ENCODE measurements around the gene GPR89A.

The GPR89A gene

DNA sequence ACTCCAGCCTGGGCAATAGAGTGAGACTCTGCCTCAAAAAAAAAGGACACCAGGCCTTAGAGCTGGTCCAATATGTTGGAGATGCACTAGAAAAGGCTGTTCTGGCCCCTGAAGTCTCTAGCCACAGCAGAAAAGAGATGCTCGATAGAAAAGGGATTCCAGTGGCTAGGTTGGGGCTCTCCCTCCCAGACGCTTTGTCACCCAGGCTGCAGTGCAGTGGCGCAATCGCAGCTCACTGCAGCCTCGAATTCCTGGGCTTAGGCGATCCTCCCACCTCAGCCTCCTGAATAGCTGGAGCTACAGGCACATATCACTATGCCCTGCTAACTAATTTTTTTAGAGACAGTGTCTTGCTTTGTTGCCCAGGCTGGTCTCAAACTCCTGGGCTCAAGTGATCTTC lies 81.1 kb downstream of the GPR89A start:
- H3K4me1 ChIP-seq (ENCODE audit: insufficient read depth, low read length) = peaks cover 6% of the 10 kb centered on the region
- no peak overlapping the region for H3K9ac ChIP-seq (ENCODE audit: low read length)
- H3K4me3 ChIP-seq (ENCODE audit: low read depth in 1 of 2, low read length in 2 of 2) = no peak overlapping the region
- no peaks in the 10 kb centered on the region for H3K36me3 ChIP-seq (ENCODE audit: insufficient read depth, low read length)
- no peak overlapping the region for H3K27ac ChIP-seq (ENCODE audit: low read depth, low read length)
- no peaks in the 10 kb centered on the region for H3K27me3 ChIP-seq (ENCODE audit: control insufficient read depth in 1 of 2, insufficient read depth in 2 of 2, low read length in 2 of 2)
- no peaks in the 10 kb centered on the region for H3K9me3 ChIP-seq (ENCODE audit: low read length)

DNA sequence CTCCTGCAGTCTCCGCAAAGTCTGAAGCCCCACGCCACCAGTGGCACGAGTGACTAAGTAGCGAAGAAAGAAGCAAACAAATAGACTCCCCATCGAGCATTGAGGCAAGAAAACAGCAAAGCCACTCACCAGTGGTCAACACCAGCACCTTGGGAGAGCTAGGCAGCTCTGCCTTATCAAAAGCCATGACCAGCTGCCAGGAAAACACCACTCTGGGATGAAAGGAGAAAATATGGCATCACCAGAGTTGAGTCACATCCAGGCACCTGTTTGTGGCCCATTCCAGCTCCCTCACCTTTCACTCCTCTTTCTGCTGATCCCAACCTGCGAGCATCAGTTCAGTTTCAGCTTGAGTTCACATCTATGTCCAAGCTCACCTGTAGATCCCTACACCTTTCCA lies 82.1 kb downstream of the GPR89A start:
- H3K36me3 ChIP-seq (ENCODE audit: insufficient read depth, low read length) = no peaks in the 10 kb centered on the region
- no peaks in the 10 kb centered on the region for H3K9me3 ChIP-seq (ENCODE audit: low read length)
- peaks cover 6% of the 10 kb centered on the region for H3K4me1 ChIP-seq (ENCODE audit: insufficient read depth, low read length)
- no peak overlapping the region for H3K9ac ChIP-seq (ENCODE audit: low read length)
- no peak overlapping the region for H3K27ac ChIP-seq (ENCODE audit: low read depth, low read length)
- no peaks in the 10 kb centered on the region for H3K27me3 ChIP-seq (ENCODE audit: control insufficient read depth in 1 of 2, insufficient read depth in 2 of 2, low read length in 2 of 2)
- H3K4me3 ChIP-seq (ENCODE audit: low read depth in 1 of 2, low read length in 2 of 2) = no peak overlapping the region

DNA sequence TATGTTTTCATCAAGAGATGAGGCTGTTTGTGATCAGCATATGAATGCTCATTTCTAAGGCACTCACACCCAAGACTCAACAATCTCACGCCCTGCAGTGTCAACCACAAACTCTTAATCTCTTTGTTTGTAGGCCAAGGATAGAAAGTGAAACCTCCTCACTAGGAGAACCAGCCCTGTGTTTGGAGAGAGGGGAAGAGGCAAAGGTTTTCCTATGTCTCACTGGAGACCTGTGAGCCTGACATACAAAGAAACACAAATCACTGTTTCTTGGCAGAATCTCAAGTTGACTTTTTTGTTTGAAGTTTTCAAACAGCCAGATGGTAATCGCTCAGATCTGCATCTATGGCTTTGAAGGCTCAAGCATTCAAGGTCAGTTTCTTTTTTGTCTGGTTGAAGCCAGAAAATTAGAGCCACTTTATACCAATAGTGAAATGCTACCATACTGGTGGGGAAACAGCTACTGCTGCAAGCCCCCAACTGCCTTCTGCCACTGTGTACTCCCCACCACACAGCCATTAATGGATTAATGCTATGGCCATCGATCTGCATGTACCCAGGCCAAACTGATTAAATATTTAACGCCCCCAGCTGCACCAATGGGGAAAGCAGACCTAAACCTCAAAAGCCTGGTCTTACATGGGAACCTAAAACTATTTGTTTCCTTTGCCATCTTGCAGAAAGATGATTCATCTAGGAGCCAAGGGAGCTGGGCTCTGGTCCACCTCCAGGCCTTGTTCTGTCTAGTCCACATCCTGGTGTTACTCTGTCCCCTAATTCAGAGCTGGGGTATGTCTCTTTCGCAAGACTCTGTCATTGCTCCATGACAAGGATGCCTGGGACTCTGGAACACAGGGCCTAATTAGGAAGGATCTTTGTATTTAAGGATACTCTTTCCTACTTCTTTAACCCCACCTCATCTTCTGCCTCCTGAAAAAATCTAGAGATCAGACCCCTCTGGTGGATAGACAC lies 83.1 kb downstream of the GPR89A start:
- Histone ChIP-seq H3K9ac (ENCODE audit: low read length) (no peak overlapping the region), H3K4me3 (ENCODE audit: low read depth in 1 of 2, low read length in 2 of 2) (no peak overlapping the region), H3K9me3 (ENCODE audit: low read length) (no peaks in the 10 kb centered on the region), H3K4me1 (ENCODE audit: insufficient read depth, low read length) (peaks cover 6% of the 10 kb centered on the region), H3K27ac (ENCODE audit: low read depth, low read length) (no peak overlapping the region), H3K36me3 (ENCODE audit: insufficient read depth, low read length) (no peaks in the 10 kb centered on the region), H3K27me3 (ENCODE audit: control insufficient read depth in 1 of 2, insufficient read depth in 2 of 2, low read length in 2 of 2) (no peaks in the 10 kb centered on the region)

DNA sequence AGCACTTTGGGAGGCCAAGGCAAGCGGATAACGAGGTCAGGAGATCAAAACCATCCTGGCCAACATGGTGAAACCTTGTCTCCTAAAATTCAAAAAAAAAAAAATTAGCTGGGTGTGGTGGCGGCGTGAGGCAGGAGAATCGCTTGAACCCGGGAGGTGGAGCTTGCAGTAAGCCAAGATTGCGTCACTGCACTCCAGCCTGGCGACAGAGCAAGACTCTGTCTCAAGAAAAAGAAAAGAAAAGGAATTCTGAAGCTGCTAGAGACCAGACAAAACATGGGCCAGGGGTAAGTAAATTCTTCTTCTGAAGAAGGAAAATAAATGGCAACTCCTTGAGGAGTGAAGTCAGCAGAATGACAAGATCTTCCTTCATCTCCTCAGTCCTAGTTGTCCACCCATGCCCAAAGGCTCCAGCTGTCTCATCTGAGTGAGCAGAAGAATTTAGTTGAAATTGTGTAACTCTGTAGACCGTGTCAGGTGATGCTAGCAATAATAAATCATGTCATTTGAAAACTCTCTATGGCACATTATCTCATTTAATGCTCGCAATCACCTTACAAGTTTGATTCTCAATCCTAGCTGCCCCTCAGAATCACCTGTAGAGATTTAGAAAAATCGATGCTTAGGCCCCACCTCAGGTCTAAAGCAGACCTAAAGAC lies 85.1 kb downstream of the GPR89A start:
- Histone ChIP-seq H3K9ac (ENCODE audit: low read length) (no peak overlapping the region), H3K27me3 (ENCODE audit: control insufficient read depth in 1 of 2, insufficient read depth in 2 of 2, low read length in 2 of 2) (no peaks in the 10 kb centered on the region), H3K36me3 (ENCODE audit: insufficient read depth, low read length) (no peaks in the 10 kb centered on the region), H3K4me1 (ENCODE audit: insufficient read depth, low read length) (peaks cover 6% of the 10 kb centered on the region), H3K4me3 (ENCODE audit: low read depth in 1 of 2, low read length in 2 of 2) (no peak overlapping the region), H3K27ac (ENCODE audit: low read depth, low read length) (no peak overlapping the region), H3K9me3 (ENCODE audit: low read length) (no peaks in the 10 kb centered on the region)

DNA sequence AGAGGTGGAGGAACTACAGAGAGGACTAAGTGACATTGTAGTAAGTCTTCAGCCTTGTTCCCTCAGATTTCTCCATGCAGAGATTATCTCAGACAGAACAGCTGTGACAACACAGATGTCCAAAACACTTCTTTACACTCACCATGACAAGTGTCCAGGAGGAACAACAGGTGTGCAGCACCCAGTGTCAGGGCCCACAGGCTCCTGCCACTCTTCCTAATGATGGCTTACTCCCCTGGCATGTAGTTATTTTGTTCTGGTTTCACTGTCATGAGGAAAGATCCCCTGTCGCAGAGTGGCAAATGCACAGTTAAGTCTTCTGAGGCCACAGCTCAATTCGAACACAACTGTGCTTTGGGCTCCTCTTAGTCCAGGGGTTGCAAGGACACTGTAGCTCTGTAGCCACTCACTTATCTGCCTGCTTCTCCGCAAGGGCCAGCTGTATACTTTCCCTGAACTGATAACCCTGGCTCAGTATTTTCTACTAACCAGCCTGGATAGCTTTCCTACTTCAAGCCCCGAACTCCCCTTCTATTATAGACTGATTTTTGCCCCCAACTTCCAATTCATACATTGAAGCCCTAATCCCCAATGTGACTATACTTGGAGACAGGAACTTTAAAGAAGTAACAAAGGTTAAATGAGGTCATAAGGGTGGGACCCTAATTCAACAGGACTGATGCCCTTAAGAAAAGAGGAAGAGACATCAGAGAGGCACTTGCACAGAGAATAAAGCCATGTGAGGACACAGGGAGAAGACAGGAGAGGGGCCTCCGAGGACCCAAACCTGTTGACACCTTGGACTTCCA lies 88.2 kb downstream of the GPR89A start:
- no peak overlapping the region for H3K4me3 ChIP-seq (ENCODE audit: low read depth in 1 of 2, low read length in 2 of 2)

DNA sequence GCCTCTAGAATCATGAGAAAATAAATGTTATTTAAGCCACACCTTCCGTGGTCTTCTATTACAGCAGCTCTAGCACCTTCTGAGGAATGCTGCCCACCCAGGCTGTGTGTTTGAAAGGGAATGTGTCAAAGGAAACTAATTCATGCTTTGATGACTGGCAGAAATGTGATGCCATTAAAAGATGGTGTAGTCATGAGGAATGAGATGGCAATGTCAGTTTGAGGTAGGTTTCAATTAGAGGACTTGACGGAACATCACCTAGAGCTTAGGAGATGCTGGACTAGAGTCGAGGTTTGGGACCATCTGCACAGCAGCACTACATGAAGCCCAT lies 88.8 kb downstream of the GPR89A start:
- no peaks in the 10 kb centered on the region for H3K27me3 ChIP-seq (ENCODE audit: control insufficient read depth in 1 of 2, insufficient read depth in 2 of 2, low read length in 2 of 2)
- H3K9ac ChIP-seq (ENCODE audit: low read length) = no peak overlapping the region
- H3K27ac ChIP-seq (ENCODE audit: low read depth, low read length) = no peak overlapping the region
- no peaks in the 10 kb centered on the region for H3K9me3 ChIP-seq (ENCODE audit: low read length)
- no peak overlapping the region for H3K4me3 ChIP-seq (ENCODE audit: low read depth in 1 of 2, low read length in 2 of 2)
- no peaks in the 10 kb centered on the region for H3K4me1 ChIP-seq (ENCODE audit: insufficient read depth, low read length)
- H3K36me3 ChIP-seq (ENCODE audit: insufficient read depth, low read length) = no peaks in the 10 kb centered on the region

More for the DNA sequence above, 88.2 kb downstream of the GPR89A start:
- no peaks in the 10 kb centered on the region for H3K9me3 ChIP-seq (ENCODE audit: low read length)
- no peaks in the 10 kb centered on the region for H3K27me3 ChIP-seq (ENCODE audit: control insufficient read depth in 1 of 2, insufficient read depth in 2 of 2, low read length in 2 of 2)
- H3K36me3 ChIP-seq (ENCODE audit: insufficient read depth, low read length) = no peaks in the 10 kb centered on the region
- H3K4me1 ChIP-seq (ENCODE audit: insufficient read depth, low read length) = no peaks in the 10 kb centered on the region
- no peak overlapping the region for H3K27ac ChIP-seq (ENCODE audit: low read depth, low read length)
- H3K9ac ChIP-seq (ENCODE audit: low read length) = no peak overlapping the region

DNA sequence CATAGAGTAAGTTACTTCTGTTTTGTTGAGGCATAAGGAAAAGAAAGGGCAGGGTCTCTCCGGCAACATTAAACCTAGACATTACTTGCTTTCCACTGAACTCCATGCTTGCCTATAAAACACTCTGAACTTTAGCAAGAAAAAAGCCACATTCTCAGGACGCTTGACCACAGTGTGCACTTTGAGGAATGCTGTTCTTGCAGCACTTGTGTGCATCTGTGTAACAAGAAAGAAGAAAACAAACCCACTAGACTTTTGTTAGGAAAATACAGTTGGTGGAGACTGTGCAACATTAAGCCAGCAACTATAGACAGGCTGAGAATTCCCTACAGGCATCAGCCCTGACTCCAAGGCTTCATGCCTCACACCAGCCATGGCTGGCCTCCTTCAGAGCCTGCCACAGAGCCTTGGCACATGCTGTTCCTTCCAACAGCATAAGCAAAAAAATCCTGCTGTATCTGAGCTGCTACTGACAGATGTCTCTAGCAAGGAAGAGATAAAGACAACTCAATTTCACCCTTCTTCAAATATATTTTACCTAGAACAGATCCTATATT lies 93.6 kb downstream of the GPR89A start:
- no peak overlapping the region for H3K4me3 ChIP-seq (ENCODE audit: low read depth in 1 of 2, low read length in 2 of 2)
- H3K27ac ChIP-seq (ENCODE audit: low read depth, low read length) = no peak overlapping the region
- no peaks in the 10 kb centered on the region for H3K4me1 ChIP-seq (ENCODE audit: insufficient read depth, low read length)
- no peaks in the 10 kb centered on the region for H3K27me3 ChIP-seq (ENCODE audit: control insufficient read depth in 1 of 2, insufficient read depth in 2 of 2, low read length in 2 of 2)
- no peak overlapping the region for H3K9ac ChIP-seq (ENCODE audit: low read length)
- no peaks in the 10 kb centered on the region for H3K36me3 ChIP-seq (ENCODE audit: insufficient read depth, low read length)
- no peaks in the 10 kb centered on the region for H3K9me3 ChIP-seq (ENCODE audit: low read length)

DNA sequence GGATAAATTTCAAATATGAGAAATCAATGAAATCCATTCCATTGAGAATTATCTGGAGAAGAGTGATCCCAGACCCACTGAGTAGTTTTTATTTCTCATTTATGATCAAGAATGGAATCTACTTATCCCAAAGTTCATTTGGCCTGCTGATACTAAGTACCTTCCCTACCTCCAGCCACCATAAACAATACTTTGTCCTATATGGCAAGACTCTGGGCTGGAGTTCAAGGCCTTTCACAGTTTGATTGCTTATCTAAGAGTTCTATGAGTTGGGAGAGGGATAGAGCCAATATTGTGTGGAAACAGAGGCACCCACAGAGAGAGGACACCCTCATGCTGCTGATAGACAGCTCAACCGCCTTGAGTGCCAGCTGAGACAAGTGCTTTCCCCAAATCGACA lies 94.3 kb downstream of the GPR89A start:
- Histone ChIP-seq H3K36me3 (ENCODE audit: insufficient read depth, low read length) (no peaks in the 10 kb centered on the region), H3K27me3 (ENCODE audit: control insufficient read depth in 1 of 2, insufficient read depth in 2 of 2, low read length in 2 of 2) (no peaks in the 10 kb centered on the region), H3K4me1 (ENCODE audit: insufficient read depth, low read length) (no peaks in the 10 kb centered on the region), H3K9ac (ENCODE audit: low read length) (no peak overlapping the region), H3K27ac (ENCODE audit: low read depth, low read length) (no peak overlapping the region), H3K9me3 (ENCODE audit: low read length) (no peaks in the 10 kb centered on the region), H3K4me3 (ENCODE audit: low read depth in 1 of 2, low read length in 2 of 2) (no peak overlapping the region)

DNA sequence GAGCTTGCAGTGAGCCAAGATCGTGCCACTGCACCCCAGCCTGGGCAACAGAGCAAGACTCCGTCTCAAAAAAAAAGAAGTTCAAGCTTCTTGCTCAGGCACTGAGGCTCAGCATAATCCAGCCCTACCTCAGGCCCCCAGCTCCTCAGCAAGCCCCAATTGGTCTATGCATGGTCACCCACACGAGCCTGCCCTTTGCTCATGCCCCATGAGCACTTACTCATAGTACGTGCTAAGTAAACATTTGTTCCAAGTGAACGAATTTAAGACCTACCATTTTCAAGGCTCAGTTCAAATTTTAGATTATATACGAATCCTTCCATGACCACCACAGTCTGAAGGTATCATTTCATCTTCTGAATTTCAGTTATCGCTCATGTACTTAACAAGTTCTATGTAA lies 95.0 kb downstream of the GPR89A start:
- Histone ChIP-seq H3K9ac (ENCODE audit: low read length) (no peak overlapping the region), H3K36me3 (ENCODE audit: insufficient read depth, low read length) (no peaks in the 10 kb centered on the region), H3K27ac (ENCODE audit: low read depth, low read length) (no peak overlapping the region), H3K27me3 (ENCODE audit: control insufficient read depth in 1 of 2, insufficient read depth in 2 of 2, low read length in 2 of 2) (no peaks in the 10 kb centered on the region), H3K4me3 (ENCODE audit: low read depth in 1 of 2, low read length in 2 of 2) (no peak overlapping the region), H3K9me3 (ENCODE audit: low read length) (no peaks in the 10 kb centered on the region), H3K4me1 (ENCODE audit: insufficient read depth, low read length) (no peaks in the 10 kb centered on the region)

DNA sequence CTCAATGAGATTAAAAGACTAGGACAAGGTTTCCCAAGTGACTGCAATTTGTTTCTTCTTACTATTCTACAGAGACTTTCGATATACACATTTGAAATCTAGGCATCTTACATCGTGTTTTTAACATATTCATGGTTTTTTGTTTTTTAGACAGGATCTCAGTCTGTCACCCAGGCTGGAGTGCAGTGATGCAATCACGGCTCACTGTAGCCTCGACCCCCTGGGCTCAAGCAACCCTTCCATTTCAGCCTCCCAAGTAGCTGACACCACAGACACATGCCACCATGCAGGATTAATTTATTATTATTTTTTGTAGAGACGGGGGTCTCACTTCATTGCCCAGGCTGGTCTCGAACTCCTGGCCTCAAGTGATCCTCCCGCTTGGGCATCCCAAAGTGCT lies 97.8 kb downstream of the GPR89A start:
- no peaks in the 10 kb centered on the region for H3K4me1 ChIP-seq (ENCODE audit: insufficient read depth, low read length)
- H3K4me3 ChIP-seq (ENCODE audit: low read depth in 1 of 2, low read length in 2 of 2) = no peak overlapping the region
- H3K9me3 ChIP-seq (ENCODE audit: low read length) = no peaks in the 10 kb centered on the region
- H3K9ac ChIP-seq (ENCODE audit: low read length) = no peak overlapping the region
- no peaks in the 10 kb centered on the region for H3K36me3 ChIP-seq (ENCODE audit: insufficient read depth, low read length)
- H3K27ac ChIP-seq (ENCODE audit: low read depth, low read length) = no peak overlapping the region
- H3K27me3 ChIP-seq (ENCODE audit: control insufficient read depth in 1 of 2, insufficient read depth in 2 of 2, low read length in 2 of 2) = no peaks in the 10 kb centered on the region

DNA sequence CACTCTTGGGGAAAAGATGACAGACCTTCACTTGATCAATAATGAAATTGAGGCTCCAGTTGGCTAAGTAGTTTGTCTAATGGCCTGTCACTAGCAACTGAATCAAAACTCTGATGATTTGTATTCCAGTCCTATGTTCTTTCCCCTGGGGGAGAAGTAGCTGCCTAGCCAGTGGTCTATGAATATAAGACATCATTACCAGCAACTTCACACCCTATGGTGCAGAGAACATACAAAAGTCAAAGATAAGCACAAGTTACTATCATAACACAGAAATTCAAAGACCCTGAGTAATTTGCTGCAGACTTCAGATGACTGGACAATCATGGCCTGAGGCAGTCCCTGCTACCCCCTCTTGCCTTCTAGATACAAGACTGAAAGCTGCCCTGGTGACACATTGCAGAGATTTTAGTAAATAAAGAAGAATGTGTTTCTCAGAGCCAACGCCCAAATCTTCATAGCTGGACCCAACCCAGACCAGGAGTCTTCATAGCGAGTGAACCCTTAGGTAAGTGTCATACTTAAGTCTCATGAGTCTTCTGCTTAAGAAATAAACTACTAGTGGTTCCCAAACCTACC lies 98.4 kb downstream of the GPR89A start:
- Histone ChIP-seq H3K4me3 (ENCODE audit: low read depth in 1 of 2, low read length in 2 of 2) (no peak overlapping the region), H3K27ac (ENCODE audit: low read depth, low read length) (no peak overlapping the region), H3K27me3 (ENCODE audit: control insufficient read depth in 1 of 2, insufficient read depth in 2 of 2, low read length in 2 of 2) (no peaks in the 10 kb centered on the region), H3K4me1 (ENCODE audit: insufficient read depth, low read length) (no peaks in the 10 kb centered on the region), H3K9ac (ENCODE audit: low read length) (no peak overlapping the region), H3K36me3 (ENCODE audit: insufficient read depth, low read length) (no peaks in the 10 kb centered on the region), H3K9me3 (ENCODE audit: low read length) (no peaks in the 10 kb centered on the region)

Measured in muscle layer of colon (tissue), 2 donors.